Kasumi-1 (cell line): ENCODE measurements around the gene HACD2.

ENCODE experiments used
- DNase-seq, 2 experiments: peaks; one replicate each; lab custom pipeline; 2025; lab: John Stamatoyannopoulos, UW

Gene HACD2

DNA sequence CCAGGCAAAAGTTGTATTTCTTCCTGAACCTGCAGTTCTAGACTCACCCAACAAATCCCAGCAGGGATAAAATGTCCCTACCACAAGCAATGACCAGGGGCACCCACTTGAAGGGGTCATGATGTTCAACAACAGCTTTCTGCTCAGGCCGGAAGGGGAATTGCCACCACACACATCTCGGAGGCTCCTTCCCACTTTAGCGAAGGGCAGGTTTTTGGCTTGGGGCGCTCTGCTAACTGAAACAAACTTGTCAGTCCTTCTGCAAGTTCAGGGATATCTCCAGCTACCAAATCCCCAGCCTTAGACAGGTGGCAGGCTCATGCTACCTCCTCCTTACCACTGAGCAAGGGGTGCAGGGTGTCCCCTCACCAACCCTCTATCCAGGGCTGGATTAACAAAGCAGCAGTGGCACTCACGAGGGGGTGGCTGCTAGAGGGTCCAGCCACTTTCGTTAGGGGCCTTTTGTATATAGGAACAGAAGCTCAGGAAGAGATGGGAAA lies 138.2 kb downstream of the HACD2 start:
- no peak for DNase-seq

DNA sequence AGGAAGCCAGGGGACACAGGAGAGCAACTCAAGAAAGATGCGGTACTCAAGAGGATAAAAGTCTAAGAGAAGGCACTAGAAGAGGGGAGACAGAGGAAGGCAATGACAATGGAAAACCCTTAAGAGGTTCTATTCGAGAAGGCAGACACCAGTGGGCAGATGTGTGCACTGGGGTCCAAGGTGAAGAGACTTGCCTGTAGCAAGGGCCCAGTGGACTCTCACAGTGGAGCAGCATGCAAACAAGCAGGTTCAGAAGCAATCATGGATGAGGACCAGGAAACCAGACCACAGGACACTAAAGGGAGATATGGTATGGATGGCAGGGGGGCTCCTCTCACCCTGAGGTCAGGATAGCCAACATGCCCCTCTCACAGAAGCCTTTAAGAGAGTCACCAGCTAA lies 138.6 kb downstream of the HACD2 start:
- DNase-seq = no peak

DNA sequence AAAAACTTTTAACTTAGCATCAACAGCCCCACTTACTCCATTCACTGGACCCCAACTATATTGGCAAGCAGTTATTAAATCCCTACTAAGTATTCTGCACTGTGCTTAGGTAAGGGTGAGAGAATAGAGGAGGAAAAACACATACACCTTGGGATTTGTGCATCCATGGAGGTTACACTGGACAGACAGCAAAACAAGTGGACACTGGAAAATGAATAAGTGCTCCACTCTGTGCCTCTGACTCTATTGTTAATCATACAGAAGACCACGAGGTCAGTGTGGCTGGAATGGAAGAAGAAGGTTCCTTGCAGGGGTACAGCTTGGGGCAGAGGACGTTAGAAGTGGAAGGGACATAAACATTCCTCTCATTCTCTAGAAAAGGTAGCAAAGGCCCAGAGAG lies 139.2 kb downstream of the HACD2 start:
- DNase-seq = no peak

DNA sequence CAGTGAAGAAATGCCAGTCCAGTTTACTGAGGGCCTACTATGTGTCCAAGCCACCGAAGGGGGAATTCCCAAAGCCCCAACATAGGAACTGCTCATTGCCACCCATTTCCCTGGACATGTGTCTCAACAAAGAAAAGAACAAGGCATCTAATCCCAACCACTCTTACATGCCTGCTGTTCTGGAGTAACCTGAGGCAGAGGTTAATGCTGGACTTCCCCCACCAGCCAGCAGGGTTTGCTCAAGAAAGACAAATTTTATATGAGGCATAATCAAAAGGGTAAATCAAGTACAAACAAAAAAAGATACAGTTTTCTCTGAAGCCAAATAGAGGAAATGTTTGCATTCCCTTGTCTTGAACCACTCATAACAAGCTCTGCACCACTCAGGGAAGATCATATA lies 140.1 kb downstream of the HACD2 start:
- no peak for DNase-seq

DNA sequence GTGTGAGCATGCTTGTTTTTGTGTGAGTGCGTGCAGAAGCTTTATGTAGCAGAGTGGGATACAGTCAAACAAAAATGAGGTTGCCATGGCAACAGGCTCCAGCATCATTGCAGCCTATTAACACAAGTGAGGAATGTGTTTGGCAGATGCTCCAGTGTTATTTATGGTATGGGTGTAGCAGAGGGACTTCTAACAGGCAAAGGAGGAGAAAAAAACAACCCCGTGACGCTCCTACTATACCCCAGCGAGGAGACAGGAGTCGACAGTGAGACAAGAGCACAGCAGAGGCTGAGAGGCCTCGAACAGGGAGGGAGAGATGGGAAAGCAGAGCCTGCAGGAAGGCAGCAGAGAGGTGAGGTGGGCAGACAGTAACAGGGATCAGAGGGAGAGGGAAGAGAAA lies 140.8 kb downstream of the HACD2 start:
- no peak for DNase-seq

DNA sequence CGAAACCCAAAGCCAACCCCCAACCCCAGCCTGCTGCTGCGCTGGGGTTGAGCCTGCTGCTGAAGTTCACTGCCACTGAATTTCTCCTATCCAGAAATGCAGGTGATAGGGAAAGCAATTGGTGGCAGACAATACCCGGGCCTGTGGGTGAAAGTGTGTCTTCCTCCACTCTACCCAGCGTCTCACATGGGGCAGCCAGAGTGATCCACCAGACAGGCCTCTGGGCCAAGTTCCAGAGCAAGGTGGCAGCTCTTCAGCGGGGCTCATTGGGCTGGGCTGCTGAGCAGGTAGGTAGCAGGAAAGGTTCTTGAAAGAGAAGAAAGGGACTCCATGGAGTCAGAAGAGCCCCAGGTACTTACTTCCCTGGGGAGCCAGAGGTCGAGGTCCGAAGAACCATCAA lies 141.9 kb downstream of the HACD2 start:
- no peak for DNase-seq

DNA sequence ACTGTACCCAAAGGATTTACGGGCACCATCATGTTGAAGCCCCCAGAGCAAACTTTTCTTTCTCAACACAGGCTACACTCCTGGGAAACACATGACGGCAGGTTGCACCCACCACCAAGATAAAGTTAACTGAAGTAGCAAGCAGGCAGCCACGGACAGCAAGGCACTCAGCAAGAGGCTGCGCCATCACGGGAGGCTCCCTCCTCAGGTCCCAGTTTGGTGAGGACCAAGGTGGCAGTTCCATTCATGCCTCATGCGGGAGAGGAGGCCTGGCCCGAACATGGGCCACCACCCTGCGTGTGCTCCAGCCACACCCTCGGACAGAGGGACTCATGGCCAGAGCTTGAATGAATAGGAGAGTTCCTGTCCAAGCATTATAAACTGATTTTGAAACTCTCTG lies 142.7 kb downstream of the HACD2 start:
- DNase-seq = no peak
